ENCODE results near the gene MED31. TPM values are rescaled to one million over a fixed set of nuclear protein-coding genes. Genes with fewer than 3 reads are reported as not detected.

MED31 gene
- total and polyA plus RNA-seq, 2 of the 13 experiments (the other 11 are each of a cell fraction or from before 2014, with no cell fraction given) = 19.0 to 20.9 TPM

GRCh38 chr17:6683730-6684459, 32.5 kb upstream of the MED31 start (continued):
- 0 out of 2 replicates have a peak, but pooled peaks have one; percentile 45 for TF ChIP-seq ZNF737 (CRISPR knock-in tag; IDR thresholded peaks at IDR 0.05; ENCODE audit: borderline replicate concordance)
- 0 out of 2 replicates have a peak, but pooled peaks have one; percentile 21 for TF ChIP-seq ZNF83 (CRISPR knock-in tag; IDR thresholded peaks at IDR 0.05; ENCODE audit: borderline replicate concordance)
- 0 out of 2 replicates have a peak, but pooled peaks have one; percentile 14 for TF ChIP-seq ZNF572 (CRISPR knock-in tag; IDR thresholded peaks at IDR 0.05)
- no peak for TF ChIP-seq HNF4A (CRISPR knock-in tag; IDR thresholded peaks at IDR 0.05)
- no peak; the same call in none of the 2 replicates for TF ChIP-seq POLR2AphosphoS5 (IDR thresholded peaks at IDR 0.05; ENCODE audit: low read depth, low read length)
- no peak for TF ChIP-seq SOX5 (CRISPR knock-in tag; IDR thresholded peaks at IDR 0.05; ENCODE audit: borderline replicate concordance)
- TF ChIP-seq ZBTB40 (IDR thresholded peaks at IDR 0.05) = no peak
- no peak for TF ChIP-seq ZBTB40 (CRISPR knock-in tag; IDR thresholded peaks at IDR 0.05)
- TF ChIP-seq, protein P1, sequence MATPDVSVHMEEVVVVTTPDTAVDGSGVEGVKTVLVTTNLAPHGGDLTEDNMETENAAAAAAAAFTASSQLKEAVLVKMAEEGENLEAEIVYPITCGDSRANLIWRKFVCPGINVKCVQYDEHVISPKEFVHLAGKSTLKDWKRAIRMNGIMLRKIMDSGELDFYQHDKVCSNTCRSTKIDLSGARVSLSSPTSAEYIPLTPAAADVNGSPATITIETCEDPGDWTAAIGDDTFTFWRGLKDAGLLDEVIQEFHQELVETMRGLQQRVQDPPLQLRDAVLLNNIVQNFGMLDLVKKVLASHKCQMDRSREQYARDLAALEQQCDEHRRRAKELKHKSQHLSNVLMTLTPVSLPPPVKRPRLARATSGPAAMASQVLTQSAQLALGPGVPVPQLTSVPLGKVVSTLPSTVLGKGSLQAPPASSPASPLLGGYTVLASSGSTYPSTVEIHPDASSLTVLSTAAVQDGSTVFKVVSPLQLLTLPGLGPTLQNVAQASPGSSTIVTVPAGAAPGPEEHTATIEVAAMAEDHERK (CRISPR knock-in tag; IDR thresholded peaks at IDR 0.05; ENCODE audit: low read depth) = no peak
- TF ChIP-seq, protein P2, sequence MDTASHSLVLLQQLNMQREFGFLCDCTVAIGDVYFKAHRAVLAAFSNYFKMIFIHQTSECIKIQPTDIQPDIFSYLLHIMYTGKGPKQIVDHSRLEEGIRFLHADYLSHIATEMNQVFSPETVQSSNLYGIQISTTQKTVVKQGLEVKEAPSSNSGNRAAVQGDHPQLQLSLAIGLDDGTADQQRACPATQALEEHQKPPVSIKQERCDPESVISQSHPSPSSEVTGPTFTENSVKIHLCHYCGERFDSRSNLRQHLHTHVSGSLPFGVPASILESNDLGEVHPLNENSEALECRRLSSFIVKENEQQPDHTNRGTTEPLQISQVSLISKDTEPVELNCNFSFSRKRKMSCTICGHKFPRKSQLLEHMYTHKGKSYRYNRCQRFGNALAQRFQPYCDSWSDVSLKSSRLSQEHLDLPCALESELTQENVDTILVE (CRISPR knock-in tag; IDR thresholded peaks at IDR 0.05) = no peak
- 0 out of 2 replicates have a peak, but pooled peaks have one; percentile 12 for TF ChIP-seq ELF3 (CRISPR knock-in tag; IDR thresholded peaks at IDR 0.05)
- TF ChIP-seq ZNF20 (CRISPR knock-in tag; IDR thresholded peaks at IDR 0.05) = no peak
- TF ChIP-seq NR2F1 (CRISPR knock-in tag; IDR thresholded peaks at IDR 0.05) = no peak
- TF ChIP-seq, protein P3, sequence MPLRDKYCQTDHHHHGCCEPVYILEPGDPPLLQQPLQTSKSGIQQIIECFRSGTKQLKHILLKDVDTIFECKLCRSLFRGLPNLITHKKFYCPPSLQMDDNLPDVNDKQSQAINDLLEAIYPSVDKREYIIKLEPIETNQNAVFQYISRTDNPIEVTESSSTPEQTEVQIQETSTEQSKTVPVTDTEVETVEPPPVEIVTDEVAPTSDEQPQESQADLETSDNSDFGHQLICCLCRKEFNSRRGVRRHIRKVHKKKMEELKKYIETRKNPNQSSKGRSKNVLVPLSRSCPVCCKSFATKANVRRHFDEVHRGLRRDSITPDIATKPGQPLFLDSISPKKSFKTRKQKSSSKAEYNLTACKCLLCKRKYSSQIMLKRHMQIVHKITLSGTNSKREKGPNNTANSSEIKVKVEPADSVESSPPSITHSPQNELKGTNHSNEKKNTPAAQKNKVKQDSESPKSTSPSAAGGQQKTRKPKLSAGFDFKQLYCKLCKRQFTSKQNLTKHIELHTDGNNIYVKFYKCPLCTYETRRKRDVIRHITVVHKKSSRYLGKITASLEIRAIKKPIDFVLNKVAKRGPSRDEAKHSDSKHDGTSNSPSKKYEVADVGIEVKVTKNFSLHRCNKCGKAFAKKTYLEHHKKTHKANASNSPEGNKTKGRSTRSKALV (CRISPR knock-in tag; IDR thresholded peaks at IDR 0.05) = no peak
- no peak for TF ChIP-seq ZNF563 (CRISPR knock-in tag; IDR thresholded peaks at IDR 0.05)
- TF ChIP-seq ZNF776 (CRISPR knock-in tag; IDR thresholded peaks at IDR 0.05) = 0 out of 2 replicates have a peak, but pooled peaks have one; percentile 56

All from HepG2 (cell line).